Ishikawa (cell line): ENCODE data around the gene SRP14.

ENCODE experiments used
- CREB1 ChIP-seq: IDR thresholded peaks from 2 replicates; pipeline ENCODE4 v1.6.1; 2012; ENCODE audit warnings: low read depth
- EGR1 ChIP-seq: IDR thresholded peaks from 2 replicates; pipeline ENCODE4 v1.6.1; 2012
- EP300 ChIP-seq: IDR thresholded peaks from 2 replicates; pipeline ENCODE4 v1.6.1; 2012; ENCODE audit warnings: borderline replicate concordance
- FOXM1 ChIP-seq: IDR thresholded peaks from 2 replicates; pipeline ENCODE4 v1.6.1; 2012; ENCODE audit warnings: low read depth, borderline replicate concordance
- MAX ChIP-seq: IDR thresholded peaks from 2 replicates; pipeline ENCODE4 v1.6.1; 2012
- REST ChIP-seq: IDR thresholded peaks from 2 replicates; pipeline ENCODE4 v1.6.1; 2012; ENCODE audit warnings: low read depth, mild to moderate bottlenecking
- TCF12 ChIP-seq: IDR thresholded peaks from 2 replicates; pipeline ENCODE4 v1.6.1; 2012; ENCODE audit warnings: low read depth

DNA sequence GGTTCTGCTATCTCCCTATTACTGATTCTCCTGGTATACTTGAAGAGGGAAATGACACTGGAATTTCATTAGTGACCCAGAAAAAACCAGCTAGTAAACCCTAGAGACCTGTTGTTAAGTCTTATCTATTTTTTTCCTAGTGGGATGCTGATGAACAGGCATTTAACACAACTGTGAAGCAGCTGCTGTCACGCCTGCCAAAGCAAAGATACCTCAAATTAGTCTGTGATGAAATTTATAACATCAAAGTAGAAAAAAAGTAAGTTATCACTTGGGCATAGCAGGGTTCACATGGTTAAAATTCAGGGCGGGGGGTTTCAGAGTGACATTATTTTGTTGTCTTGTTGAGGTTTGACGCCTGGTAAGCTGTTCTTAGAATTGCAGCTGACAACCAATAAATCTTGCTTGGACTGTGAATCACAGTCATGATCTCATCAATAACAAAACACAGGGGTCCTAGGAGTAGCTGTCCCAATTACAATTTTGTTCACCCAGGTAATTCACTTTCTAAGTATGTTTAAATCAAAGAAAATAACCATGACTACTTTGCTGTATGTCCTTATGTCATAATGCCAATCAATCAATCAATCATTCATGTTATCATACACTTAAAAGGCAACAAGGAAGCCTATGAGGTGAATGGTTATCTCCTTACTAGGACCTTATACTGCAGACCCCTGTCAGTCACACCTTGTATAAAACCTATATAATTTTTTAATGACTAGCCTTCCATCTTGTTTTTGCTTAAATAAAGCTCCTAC is 4.6 kb downstream of the SRP14 start:
- TF ChIP-seq EP300, result no peak
- TF ChIP-seq TCF12, result no peak
- TF ChIP-seq EGR1, result no peak
- no peak for TF ChIP-seq MAX
- no peak for TF ChIP-seq REST
- no peak for TF ChIP-seq FOXM1
- no peak for TF ChIP-seq CREB1
